ENCODE measurements around the gene HEMGN.
"Not testable (repeated sequence)": the region's sequence is repeated elsewhere in the genome, so short reads cannot be mapped to it uniquely, and the experiment has no call there.

Gene HEMGN

GRCh38 chr9:97964901-97965300 lies 26.9 kb upstream of the HEMGN start:
- DNase-seq = no peak

- no peak for DNase-seq
Observed at GRCh38 chr9:97963232-97963631, 25.3 kb upstream of the HEMGN start.

GRCh38 chr9:97962575-97962974 lies 24.6 kb upstream of the HEMGN start:
- DNase-seq = no peak

- DNase-seq = no peak
Observed at GRCh38 chr9:97962136-97962535, 24.2 kb upstream of the HEMGN start.

- DNase-seq = no peak
Observed at GRCh38 chr9:97961361-97961760, 23.4 kb upstream of the HEMGN start.

- DNase-seq = not testable (repeated sequence)
Observed at GRCh38 chr9:97960678-97961328, 22.8 kb upstream of the HEMGN start.

GRCh38 chr9:97959585-97959984 lies 21.6 kb upstream of the HEMGN start:
- DNase-seq = no peak

GRCh38 chr9:97958812-97959511 lies 21.0 kb upstream of the HEMGN start:
- no peak for DNase-seq

GRCh38 chr9:97956331-97956730 lies 18.4 kb upstream of the HEMGN start:
- no peak for DNase-seq

- DNase-seq = no peak
Observed at GRCh38 chr9:97954550-97954989, 16.6 kb upstream of the HEMGN start.

- not testable (repeated sequence) for DNase-seq
Observed at GRCh38 chr9:97950873-97951272, 12.9 kb upstream of the HEMGN start.

- DNase-seq = not testable (repeated sequence)
Observed at GRCh38 chr9:97947094-97947493, 9.1 kb upstream of the HEMGN start.

- not testable (repeated sequence) for DNase-seq
Observed at GRCh38 chr9:97945470-97945869, 7.5 kb upstream of the HEMGN start.

GRCh38 chr9:97944612-97945011 lies 6.6 kb upstream of the HEMGN start:
- no peak for DNase-seq

GRCh38 chr9:97943308-97943855 lies 5.4 kb upstream of the HEMGN start:
- DNase-seq = no peak

GRCh38 chr9:97941323-97941722 lies 3.4 kb upstream of the HEMGN start:
- DNase-seq = no peak

- DNase-seq = no peak
Observed at GRCh38 chr9:97940741-97941140, 2.8 kb upstream of the HEMGN start.

GRCh38 chr9:97940233-97940632 lies 2.3 kb upstream of the HEMGN start:
- no peak for DNase-seq

- DNase-seq = no peak
Observed at GRCh38 chr9:97936998-97937397, 974 bp downstream of the HEMGN start.

- DNase-seq = no peak
Observed at GRCh38 chr9:97935276-97935675, 2.7 kb downstream of the HEMGN start.

- no peak for DNase-seq
Observed at GRCh38 chr9:97934321-97935115, 3.5 kb downstream of the HEMGN start.

- no peak for DNase-seq
Observed at GRCh38 chr9:97933297-97933998, 4.5 kb downstream of the HEMGN start.

- no peak for DNase-seq
Observed at GRCh38 chr9:97930972-97931371, 7.0 kb downstream of the HEMGN start.

Measured in left hindlimb (tissue), 1 donor.